Gastroesophageal sphincter (tissue), 4 donors: ENCODE results near the gene IL23R. TPM values are rescaled to one million over a fixed set of nuclear protein-coding genes. Genes with fewer than 3 reads are reported as not detected.

Source experiments
- ATAC-seq: fragments of 150-250 bp; one replicate; pipeline ENCODE4 v1.9.1; 2016; ENCODE audit warnings: mild to moderate bottlenecking, moderate library complexity
- H3K27ac ChIP-seq, 4 donors: fragments of 200-600 bp; sonication (generic) in 3 of 4; 1 replicate in 3 of 4; 2 replicates in 1 of 4; pipeline ENCODE4 v1.5.1; 2016 to 2019
- H3K27me3 ChIP-seq: fragments of 200-600 bp; sonication (generic); one replicate; pipeline ENCODE4 v1.5.1; 2019
- H3K36me3 ChIP-seq, 2 donors: fragments of 200-600 bp; sonication (generic); one replicate each; pipeline ENCODE4 v1.5.1; 2019; ENCODE audit warnings: control low read depth in 1 of 2
- H3K4me1 ChIP-seq, 3 donors: fragments of 200-600 bp; sonication (generic); 1 replicate in 2 of 3; 2 replicates in 1 of 3; pipeline ENCODE4 v1.5.1; 2016 to 2019; ENCODE audit warnings: control low read depth in 2 of 3
- H3K4me3 ChIP-seq, 2 donors: fragments of 200-600 bp; sonication (generic); one replicate each; pipeline ENCODE4 v1.5.1; 2019; ENCODE audit warnings: mild to moderate bottlenecking in 1 of 2, moderate library complexity in 1 of 2
- H3K9me3 ChIP-seq, 3 donors: fragments of 200-600 bp; sonication (generic); one replicate each; pipeline ENCODE4 v1.5.1; 2017 to 2019; ENCODE audit warnings: control low read depth in 2 of 3
- EP300 ChIP-seq: sonication (generic); formaldehyde crosslinking; IDR thresholded peaks from one replicate; pipeline ENCODE4 v1.6.1; 2017; ENCODE audit warnings: antibody characterized with exemption, mild to moderate bottlenecking
- POLR2A ChIP-seq, 2 donors: fragments of 450-650 bp; IDR thresholded peaks; one replicate each; pipeline ENCODE4 v1.6.1; 2017; ENCODE audit warnings: antibody characterized with exemption in 2 of 2, mild to moderate bottlenecking in 2 of 2, moderate library complexity in 1 of 2
- POLR2AphosphoS5 ChIP-seq: sonication (generic); formaldehyde crosslinking; IDR thresholded peaks from one replicate; pipeline ENCODE4 v1.6.1; 2017; ENCODE audit warnings: antibody characterized with exemption
- WGBS, 2 donors: methylation state at CpG; one replicate each; pipeline ENCODE4 v1.1.5; 2018; ENCODE audit warnings: low coverage in 1 of 2; 5-methylcytosine and 5-hydroxymethylcytosine counted together
- total RNA-seq, 4 donors: library from RNA; depleted of rRNA; stranded (reverse); fragments of >200 nt; gene quantifications; one replicate each; pipeline ENCODE4 v1.1.0, GENCODE V29; 2016
- TF ChIP-seq, protein P1 (sequence below), 4 experiments: fragments of 200-600 bp in 2 of 4; fragments of 450-650 bp in 2 of 4; sonication (generic) in 1 of 4; IDR thresholded peaks; one replicate each; pipeline ENCODE4 v1.5.1; 2017 to 2019; ENCODE audit warnings: antibody characterized with exemption in 4 of 4, mild to moderate bottlenecking in 2 of 4, moderate library complexity in 2 of 4

Gene IL23R
- total RNA-seq, 4 donors from 2014 or later, result not detected

DNA sequence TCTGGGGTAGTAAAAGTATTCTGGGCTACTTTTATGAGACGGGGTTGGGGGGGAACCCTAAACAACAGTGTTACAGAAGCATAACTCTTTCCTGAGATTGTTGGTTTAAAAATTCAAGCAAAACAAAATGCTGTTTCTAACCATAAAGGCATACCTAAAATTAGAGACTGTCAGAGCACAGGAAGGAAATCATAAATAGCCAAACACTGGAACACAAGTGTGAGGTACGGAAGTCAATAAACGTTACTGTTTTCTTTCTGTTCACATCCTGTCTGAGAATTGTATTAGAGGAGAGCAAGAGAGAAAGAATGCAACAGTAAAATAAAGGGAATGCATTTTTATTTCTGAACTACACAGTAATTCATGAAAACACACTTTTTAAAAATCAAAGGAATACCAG is 98.6 kb downstream of the IL23R start:
- Histone ChIP-seq H3K27ac (no peak overlapping the region), H3K9me3 (no peaks in the 10 kb centered on the region), H3K27me3 (no peaks in the 10 kb centered on the region), H3K36me3 (no peaks in the 10 kb centered on the region), H3K4me3 (no peak overlapping the region), H3K4me1 (no peaks in the 10 kb centered on the region)
- ATAC-seq, result no peak
- WGBS, 2 donors, result 43 to 65% methylated on average over 3 of the region's 3 CpGs
- TF ChIP-seq EP300 (no peak), POLR2A (IDR thresholded peaks at IDR 0.05) (no peak), POLR2AphosphoS5 (no peak)
- TF ChIP-seq, protein P1, sequence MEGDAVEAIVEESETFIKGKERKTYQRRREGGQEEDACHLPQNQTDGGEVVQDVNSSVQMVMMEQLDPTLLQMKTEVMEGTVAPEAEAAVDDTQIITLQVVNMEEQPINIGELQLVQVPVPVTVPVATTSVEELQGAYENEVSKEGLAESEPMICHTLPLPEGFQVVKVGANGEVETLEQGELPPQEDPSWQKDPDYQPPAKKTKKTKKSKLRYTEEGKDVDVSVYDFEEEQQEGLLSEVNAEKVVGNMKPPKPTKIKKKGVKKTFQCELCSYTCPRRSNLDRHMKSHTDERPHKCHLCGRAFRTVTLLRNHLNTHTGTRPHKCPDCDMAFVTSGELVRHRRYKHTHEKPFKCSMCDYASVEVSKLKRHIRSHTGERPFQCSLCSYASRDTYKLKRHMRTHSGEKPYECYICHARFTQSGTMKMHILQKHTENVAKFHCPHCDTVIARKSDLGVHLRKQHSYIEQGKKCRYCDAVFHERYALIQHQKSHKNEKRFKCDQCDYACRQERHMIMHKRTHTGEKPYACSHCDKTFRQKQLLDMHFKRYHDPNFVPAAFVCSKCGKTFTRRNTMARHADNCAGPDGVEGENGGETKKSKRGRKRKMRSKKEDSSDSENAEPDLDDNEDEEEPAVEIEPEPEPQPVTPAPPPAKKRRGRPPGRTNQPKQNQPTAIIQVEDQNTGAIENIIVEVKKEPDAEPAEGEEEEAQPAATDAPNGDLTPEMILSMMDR (IDR thresholded peaks at IDR 0.05), result no peak

DNA sequence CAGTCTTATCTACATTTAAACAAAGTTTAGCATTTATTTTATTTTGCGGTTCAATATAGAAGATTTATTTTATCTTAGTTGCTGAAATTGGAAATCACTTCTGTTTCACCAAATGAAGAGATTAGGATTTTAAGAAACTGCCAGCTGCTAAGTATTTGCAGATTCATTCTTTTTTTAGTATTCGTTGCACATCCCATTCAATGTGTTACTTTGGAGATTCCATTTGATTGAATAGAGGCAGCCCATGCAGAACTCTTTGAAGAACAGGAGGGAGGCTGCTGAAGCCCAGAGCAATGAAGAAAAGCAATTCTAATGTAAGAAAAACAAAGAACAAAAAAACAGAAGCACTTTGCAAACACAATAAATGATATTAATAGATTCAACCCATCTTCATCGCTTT is 102.8 kb downstream of the IL23R start:
- WGBS, 2 donors, result 53 to 97% methylated on average over 3 of the region's 3 CpGs
- H3K27me3 ChIP-seq, result no peaks in the 10 kb centered on the region
- H3K4me1 ChIP-seq, result no peaks in the 10 kb centered on the region
- H3K9me3 ChIP-seq, result peaks cover 0 to 12% (median 0%) of the 10 kb centered on the region in 3 donors
- H3K4me3 ChIP-seq, result no peak overlapping the region
- no peak for TF ChIP-seq POLR2AphosphoS5
- TF ChIP-seq, protein P1 (IDR thresholded peaks at IDR 0.05), result no peak
- TF ChIP-seq EP300, result no peak
- no peak for TF ChIP-seq POLR2A (IDR thresholded peaks at IDR 0.05)
- no peaks in the 10 kb centered on the region for H3K36me3 ChIP-seq
- ATAC-seq, result no peak
- H3K27ac ChIP-seq, result no peak overlapping the region

DNA sequence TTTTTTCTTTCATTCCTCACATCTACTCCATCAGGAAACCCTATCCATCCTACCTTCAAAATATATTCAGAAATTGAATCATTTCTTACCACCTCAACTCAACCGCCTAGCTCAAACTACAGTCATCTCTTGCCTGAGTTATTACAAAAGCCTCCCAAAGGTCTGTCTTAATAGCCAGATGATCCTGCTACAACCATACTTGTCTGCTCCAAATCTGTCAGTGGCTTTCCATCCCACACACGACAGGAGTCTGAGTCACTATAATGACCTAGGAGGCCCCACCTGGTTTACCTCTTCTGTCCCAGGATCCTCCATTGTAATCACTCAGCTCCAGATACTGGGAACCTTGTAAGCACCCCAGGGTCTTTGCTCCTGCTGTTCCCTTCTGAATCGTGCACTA is 104.3 kb downstream of the IL23R start:
- TF ChIP-seq, protein P1 (IDR thresholded peaks at IDR 0.05), result no peak
- no peak for TF ChIP-seq EP300
- TF ChIP-seq POLR2A (IDR thresholded peaks at IDR 0.05), result no peak
- TF ChIP-seq POLR2AphosphoS5, result no peak
- 96 to 100% methylated on average over 1 to 3 of the region's 3 CpGs for WGBS, 2 donors
- no peak for ATAC-seq

DNA sequence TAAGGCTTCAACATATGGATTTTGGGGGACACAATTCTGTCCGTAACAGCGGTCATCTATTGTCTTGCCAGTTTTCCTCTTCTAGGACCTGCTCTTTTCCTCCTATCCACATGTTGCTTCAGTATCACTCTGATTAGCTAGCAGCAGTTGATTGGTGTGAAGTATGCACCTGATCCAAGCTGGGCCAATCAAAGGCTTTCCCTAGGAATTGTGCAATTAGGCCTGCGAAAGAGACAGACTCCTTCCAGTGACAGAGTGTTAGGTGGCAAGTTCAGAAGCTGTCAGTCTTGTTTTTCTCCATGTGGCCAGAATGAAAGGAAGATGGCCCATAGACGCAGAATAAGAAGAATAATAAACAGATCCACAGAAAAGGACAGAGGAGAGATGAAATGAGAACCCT is 107.3 kb downstream of the IL23R start:
- 82 to 91% methylated on average over 4 of the region's 4 CpGs for WGBS, 2 donors
- TF ChIP-seq POLR2A (IDR thresholded peaks at IDR 0.05) (no peak), POLR2AphosphoS5 (no peak), EP300 (no peak)
- TF ChIP-seq, protein P1 (IDR thresholded peaks at IDR 0.05), result no peak

More for the DNA sequence above, 104.3 kb downstream of the IL23R start:
- Histone ChIP-seq H3K9me3 (peaks cover 0 to 12% (median 0%) of the 10 kb centered on the region in 3 donors), H3K36me3 (no peaks in the 10 kb centered on the region), H3K27me3 (no peaks in the 10 kb centered on the region), H3K27ac (no peak overlapping the region), H3K4me3 (no peak overlapping the region), H3K4me1 (no peaks in the 10 kb centered on the region)

DNA sequence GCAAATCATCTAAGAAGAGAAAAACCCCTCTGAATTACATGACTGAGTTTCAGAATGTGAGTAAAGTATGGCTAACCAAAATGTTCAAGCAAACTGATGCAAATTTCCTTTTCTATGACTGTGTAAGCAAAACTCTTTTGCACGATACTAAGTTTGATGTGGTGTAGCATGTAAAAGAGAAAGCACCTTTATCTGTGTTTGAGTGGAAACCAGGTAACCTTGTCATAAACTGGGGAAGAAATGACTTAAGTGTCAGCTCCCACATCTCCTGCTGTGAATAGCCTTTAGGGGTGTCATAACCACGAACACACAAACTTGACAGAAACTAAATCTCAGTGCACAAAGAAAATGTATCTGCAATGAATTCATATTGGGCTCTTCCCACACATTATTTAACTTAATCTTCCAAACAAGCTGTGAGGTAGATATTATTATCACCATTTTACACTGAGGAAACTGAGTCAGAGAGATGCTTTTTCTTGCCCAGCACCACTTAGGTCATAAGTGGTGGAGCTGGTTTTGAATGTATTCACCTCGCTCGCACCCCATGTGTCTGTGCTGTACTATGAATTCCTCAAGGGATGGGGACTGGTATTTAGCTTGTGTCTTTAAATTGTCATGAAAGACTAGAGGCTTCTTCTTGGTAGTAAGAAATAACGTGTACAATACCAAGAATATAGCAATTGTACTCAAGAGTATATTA is 108.5 kb downstream of the IL23R start:
- Histone ChIP-seq H3K27ac (no peak overlapping the region), H3K4me1 (no peaks in the 10 kb centered on the region), H3K4me3 (no peak overlapping the region), H3K36me3 (no peaks in the 10 kb centered on the region), H3K9me3 (peaks cover 0 to 12% (median 0%) of the 10 kb centered on the region in 3 donors), H3K27me3 (no peaks in the 10 kb centered on the region)
- ATAC-seq, result no peak
- TF ChIP-seq EP300, result no peak
- TF ChIP-seq, protein P1 (IDR thresholded peaks at IDR 0.05), result no peak
- TF ChIP-seq POLR2A (IDR thresholded peaks at IDR 0.05), result no peak
- no peak for TF ChIP-seq POLR2AphosphoS5
- 54 to 62% methylated on average over 3 to 5 of the region's 5 CpGs for WGBS, 2 donors

More for the DNA sequence above, 107.3 kb downstream of the IL23R start:
- Histone ChIP-seq H3K27ac (no peak overlapping the region), H3K36me3 (no peaks in the 10 kb centered on the region), H3K4me3 (no peak overlapping the region), H3K9me3 (peaks cover 0 to 12% (median 0%) of the 10 kb centered on the region in 3 donors), H3K27me3 (no peaks in the 10 kb centered on the region), H3K4me1 (no peaks in the 10 kb centered on the region)
- no peak for ATAC-seq
